Stimulated activated CD4-positive, alpha-beta T cell treated with anti-CD3 and anti-CD28 coated beads, Interleukin-2, amount 100 ng/mL, for 24 hours (primary cell): Measurements from ENCODE around the gene FAM217B.

Experiments
- DNase-seq, 2 donors: peaks; one replicate each; pipeline ENCODE4 v3.0.0-alpha.2; 2020

Gene FAM217B

GRCh38 chr20:59940129-59940955 is at the start of gene FAM217B, which contains the start of gene PPP1R3D:
Gene FAM217B, plus strand, starts transcription at chr20:59940389. Its CDS starts 3,555 bp downstream, at chr20:59943944.
Gene PPP1R3D, minus strand, starts transcription at chr20:59940305. Its CDS starts 374 bp downstream, at chr20:59939931.
- DNase-seq: peak; percentile 91 to 94

- DNase-seq: no peak
These were observed 48.6 kb upstream of the FAM217B start for GRCh38 chr20:59891581-59891980.

- no peak for DNase-seq
These were observed 44.3 kb upstream of the FAM217B start for GRCh38 chr20:59895908-59896307.

GRCh38 chr20:59902470-59902869 is 37.7 kb upstream of the FAM217B start:
- no peak for DNase-seq

GRCh38 chr20:59903621-59904020 is 36.6 kb upstream of the FAM217B start:
- DNase-seq: no peak

- DNase-seq: no peak
These were observed 31.3 kb upstream of the FAM217B start for GRCh38 chr20:59908855-59909254.

- no peak for DNase-seq
These were observed 29.1 kb upstream of the FAM217B start for GRCh38 chr20:59911041-59911440.

- no peak for DNase-seq
These were observed 27.6 kb upstream of the FAM217B start for GRCh38 chr20:59912609-59913008.

- DNase-seq: no peak
These were observed 19.2 kb upstream of the FAM217B start for GRCh38 chr20:59920944-59921343.

GRCh38 chr20:59923514-59923913 is 16.7 kb upstream of the FAM217B start:
- no peak for DNase-seq

GRCh38 chr20:59925359-59925758 is 14.8 kb upstream of the FAM217B start:
- no peak for DNase-seq

GRCh38 chr20:59925899-59926298 is 14.3 kb upstream of the FAM217B start:
- no peak for DNase-seq

GRCh38 chr20:59931511-59932312 is 8.5 kb upstream of the FAM217B start:
- no peak for DNase-seq

- DNase-seq: no peak
These were observed 7.4 kb upstream of the FAM217B start for GRCh38 chr20:59932616-59933295.

- DNase-seq: peak; percentile 61
These were observed 6.8 kb upstream of the FAM217B start, which contains the start of gene SYCP2 for GRCh38 chr20:59933296-59933848. Gene SYCP2, minus strand, starts transcription at chr20:59933637. Its CDS starts 11,224 bp downstream, at chr20:59922413.

GRCh38 chr20:59933849-59934585 is 6.2 kb upstream of the FAM217B start:
- peak; percentile 84 to 85 for DNase-seq

GRCh38 chr20:59935457-59936185 is 4.6 kb upstream of the FAM217B start:
- DNase-seq: no peak

- DNase-seq: no peak
These were observed 3.8 kb upstream of the FAM217B start for GRCh38 chr20:59936409-59936808.

GRCh38 chr20:59937150-59937549 is 3.0 kb upstream of the FAM217B start:
- no peak for DNase-seq

GRCh38 chr20:59938221-59938620 is 2.0 kb upstream of the FAM217B start:
- no peak for DNase-seq

GRCh38 chr20:59938696-59939051 is 1.5 kb upstream of the FAM217B start:
- DNase-seq: no peak
